Mesenchymal stem cell (in vitro differentiated cells and primary cell): ENCODE results near the gene ZNF821.
A peak's percentile ranks its signal among the peaks of the same experiment; 100 is the strongest.

Source experiments
- DNase-seq: peaks from one replicate; pipeline ENCODE4 v3.0.0-alpha.2; 2013
- H2AFZ ChIP-seq: one replicate; pipeline ENCODE4 v1.6.1; 2013; ENCODE audit warnings: low read depth, mild to moderate bottlenecking, control low read depth, inconsistent platforms, low read length, moderate library complexity
- H2AK5ac ChIP-seq: 2 replicates; pipeline ENCODE4 v1.6.1; 2013; ENCODE audit warnings: low read length, moderate library complexity, mild to moderate bottlenecking, inconsistent platforms; ENCODE audit not compliant: severe bottlenecking
- H2BK120ac ChIP-seq: one replicate; pipeline ENCODE4 v1.6.1; 2013; ENCODE audit warnings: low read depth, mild to moderate bottlenecking, inconsistent platforms, low read length, moderate library complexity
- H2BK12ac ChIP-seq, 2 experiments: one replicate each; pipeline ENCODE4 v1.6.1; 2013; ENCODE audit warnings: inconsistent platforms in 2 of 2, low read length in 2 of 2, mild to moderate bottlenecking in 2 of 2, moderate library complexity in 2 of 2, control low read depth in 1 of 2
- H2BK15ac ChIP-seq: one replicate; pipeline ENCODE4 v1.6.1; 2013; ENCODE audit warnings: mild to moderate bottlenecking, low read depth, inconsistent platforms; ENCODE audit not compliant: poor library complexity, severe bottlenecking
- H2BK5ac ChIP-seq: 2 replicates; pipeline ENCODE4 v1.6.1; 2013; ENCODE audit warnings: low read depth, mild to moderate bottlenecking, low read length, control low read depth, inconsistent platforms; ENCODE audit not compliant: poor library complexity, severe bottlenecking
- H3K14ac ChIP-seq, 2 experiments: one replicate each; pipeline ENCODE4 v1.6.1; 2013; ENCODE audit warnings: inconsistent platforms in 2 of 2, low read length in 2 of 2, control low read depth in 1 of 2, mild to moderate bottlenecking in 1 of 2, moderate library complexity in 1 of 2
- H3K18ac ChIP-seq, 2 experiments: one replicate each; pipeline ENCODE4 v1.6.1; 2013; ENCODE audit warnings: inconsistent platforms in 2 of 2, low read length in 2 of 2, control low read depth in 1 of 2, low read depth in 1 of 2, mild to moderate bottlenecking in 1 of 2
- H3K23ac ChIP-seq, 2 experiments: one replicate each; pipeline ENCODE4 v1.6.1; 2013; ENCODE audit warnings: inconsistent platforms in 2 of 2, low read length in 2 of 2, mild to moderate bottlenecking in 2 of 2, moderate library complexity in 2 of 2, control low read depth in 1 of 2
- H3K27ac ChIP-seq: 2 replicates; pipeline ENCODE4 v1.5.1; 2013; ENCODE audit warnings: mild to moderate bottlenecking, moderate library complexity, low read length, control low read depth, inconsistent platforms; ENCODE audit not compliant: poor library complexity, severe bottlenecking
- H3K27me3 ChIP-seq, 2 experiments: 2 replicates each; pipeline versions ENCODE4 v1.6.1 to v1.7.0; 2013; ENCODE audit warnings: low read length in 2 of 2, mild to moderate bottlenecking in 2 of 2, moderate library complexity in 2 of 2, control low read depth in 1 of 2, inconsistent platforms in 1 of 2; ENCODE audit not compliant: control insufficient read depth in 1 of 2, insufficient read depth in 1 of 2
- H3K36me3 ChIP-seq, 2 experiments: 2 replicates each; pipeline versions ENCODE4 v1.6.1 to v1.7.0; 2013; ENCODE audit warnings: low read length in 2 of 2, control low read depth in 1 of 2, inconsistent platforms in 1 of 2, low read depth in 1 of 2, mild to moderate bottlenecking in 1 of 2; ENCODE audit not compliant: insufficient read depth in 2 of 2, control insufficient read depth in 1 of 2
- H3K4ac ChIP-seq, 2 experiments: one replicate each; pipeline ENCODE4 v1.6.1; 2013; ENCODE audit warnings: inconsistent platforms in 2 of 2, low read length in 2 of 2, mild to moderate bottlenecking in 2 of 2, moderate library complexity in 2 of 2, control low read depth in 1 of 2, low read depth in 1 of 2
- H3K4me1 ChIP-seq: 2 replicates; pipeline ENCODE4 v1.6.1; 2013; ENCODE audit warnings: low read depth, low read length, control low read depth; ENCODE audit not compliant: control insufficient read depth, insufficient read depth
- H3K4me2 ChIP-seq: 2 replicates; pipeline ENCODE4 v1.6.1; 2013; ENCODE audit warnings: low read length, mild to moderate bottlenecking, inconsistent platforms; ENCODE audit not compliant: poor library complexity, severe bottlenecking
- H3K4me3 ChIP-seq, 2 experiments: 2 replicates each; pipeline versions ENCODE4 v1.5.1 to v1.7.0; 2013; ENCODE audit warnings: low read length in 2 of 2, mild to moderate bottlenecking in 2 of 2, control low read depth in 1 of 2, low read depth in 1 of 2; ENCODE audit not compliant: insufficient read depth in 1 of 2
- H3K79me1 ChIP-seq: replicated peaks from 2 replicates; pipeline ENCODE4 v1.6.1; 2013; ENCODE audit warnings: mild to moderate bottlenecking, control low read depth, low read length, inconsistent platforms; ENCODE audit not compliant: poor library complexity, severe bottlenecking
- H3K9ac ChIP-seq: 2 replicates; pipeline ENCODE4 v1.7.0; 2013; ENCODE audit warnings: mild to moderate bottlenecking, low read length, moderate library complexity
- H3K9me3 ChIP-seq: 2 replicates; pipeline ENCODE4 v1.7.0; 2013; ENCODE audit warnings: mild to moderate bottlenecking, low read length; ENCODE audit not compliant: control insufficient read depth
- H4K8ac ChIP-seq: one replicate; pipeline ENCODE4 v1.6.1; 2013; ENCODE audit warnings: inconsistent platforms, mild to moderate bottlenecking, low read length, moderate library complexity
- H4K91ac ChIP-seq: one replicate; pipeline ENCODE4 v1.6.1; 2013; ENCODE audit warnings: mild to moderate bottlenecking, low read length, inconsistent platforms
- WGBS: methylation state at CpG from one replicate; pipeline ENCODE4 v1.1.7; 2013; ENCODE audit warnings: mixed read lengths; 5-methylcytosine and 5-hydroxymethylcytosine counted together

The ZNF821 gene

GRCh38 chr16:71930013-71930563 lies 46.1 kb upstream of the ZNF821 start:
- Histone ChIP-seq H3K9ac (no peak overlapping the region), H2AFZ (no peak overlapping the region), H4K91ac (no peak overlapping the region), H3K27ac (no peak overlapping the region), H3K4ac (no peak overlapping the region), H4K8ac (no peak overlapping the region), H2BK5ac (no peak overlapping the region), H2AK5ac (no peak overlapping the region), H3K27me3 (no peaks in the 10 kb centered on the region), H3K18ac (no peak overlapping the region), H3K4me2 (no peak overlapping the region), H2BK120ac (no peak overlapping the region), H3K14ac (no peak overlapping the region), H3K23ac (no peak overlapping the region), H2BK12ac (no peak overlapping the region), H3K79me1 (peaks cover 12% of the 10 kb centered on the region), H2BK15ac (no peak overlapping the region), H3K4me3 (no peak overlapping the region), H3K9me3 (no peaks in the 10 kb centered on the region), H3K4me1 (peaks cover 19% of the 10 kb centered on the region), H3K36me3 (peaks cover 36 to 82% of the 10 kb centered on the region in 2 experiments)
- no peak for DNase-seq
- WGBS, result 96% methylated on average over 5 of the region's 5 CpGs

- no peak overlapping the region for H2AFZ ChIP-seq
- 2% methylated on average over 2 of the region's 3 CpGs for WGBS
- no peaks in the 10 kb centered on the region for H3K27me3 ChIP-seq
- H3K9me3 ChIP-seq, result no peaks in the 10 kb centered on the region
- H2BK15ac ChIP-seq, result no peak overlapping the region
- H4K91ac ChIP-seq, result no peak overlapping the region
- H3K9ac ChIP-seq, result peak overlapping the region; percentile 44
- no peak overlapping the region for H2BK5ac ChIP-seq
- no peak overlapping the region for H3K4me3 ChIP-seq
- no peak overlapping the region for H4K8ac ChIP-seq
- peaks cover 15% of the 10 kb centered on the region for H3K79me1 ChIP-seq
- H2BK120ac ChIP-seq, result no peak overlapping the region
- no peak overlapping the region for H3K4ac ChIP-seq
- H3K4me2 ChIP-seq, result peak overlapping the region; percentile 3
- H2AK5ac ChIP-seq, result no peak overlapping the region
- peak overlapping the region; percentile 69 for H3K27ac ChIP-seq
- peaks cover 19% of the 10 kb centered on the region for H3K4me1 ChIP-seq
- no peak overlapping the region for H3K14ac ChIP-seq
- H3K23ac ChIP-seq, result no peak overlapping the region
- DNase-seq, result peak; percentile 84
- H2BK12ac ChIP-seq, result no peak overlapping the region
- H3K36me3 ChIP-seq, result peaks cover 35 to 79% of the 10 kb centered on the region in 2 experiments
- no peak overlapping the region for H3K18ac ChIP-seq
Measured at GRCh38 chr16:71929048-71929447, 45.1 kb upstream of the ZNF821 start.

- Histone ChIP-seq H3K79me1 (peaks cover 11% of the 10 kb centered on the region), H2BK12ac (peak overlapping the region in 1 of 2 experiments; percentile 59), H2AFZ (no peak overlapping the region), H3K36me3 (peaks cover 33 to 80% of the 10 kb centered on the region in 2 experiments), H3K27me3 (no peaks in the 10 kb centered on the region), H3K4ac (no peak overlapping the region), H3K4me1 (peaks cover 15% of the 10 kb centered on the region), H3K4me3 (no peak overlapping the region), H3K9ac (peak overlapping the region; percentile 2), H3K9me3 (no peaks in the 10 kb centered on the region), H3K27ac (peak overlapping the region; percentile 62), H4K91ac (no peak overlapping the region), H3K18ac (no peak overlapping the region), H2BK120ac (no peak overlapping the region), H3K14ac (no peak overlapping the region), H3K4me2 (no peak overlapping the region), H2BK15ac (no peak overlapping the region), H2BK5ac (no peak overlapping the region), H4K8ac (no peak overlapping the region), H3K23ac (no peak overlapping the region), H2AK5ac (no peak overlapping the region)
- no peak for DNase-seq
- 38% methylated on average over 5 of the region's 5 CpGs for WGBS
Measured at GRCh38 chr16:71927787-71928186, 43.8 kb upstream of the ZNF821 start.

GRCh38 chr16:71927383-71927782 lies 43.4 kb upstream of the ZNF821 start:
- H3K9ac ChIP-seq, result peak overlapping the region; percentile 56
- H3K4me3 ChIP-seq, result no peak overlapping the region
- no peak overlapping the region for H3K18ac ChIP-seq
- 28% methylated on average over 3 of the region's 3 CpGs for WGBS
- H3K9me3 ChIP-seq, result no peaks in the 10 kb centered on the region
- H2BK12ac ChIP-seq, result no peak overlapping the region
- peaks cover 35 to 84% of the 10 kb centered on the region in 2 experiments for H3K36me3 ChIP-seq
- H2AFZ ChIP-seq, result no peak overlapping the region
- H3K4ac ChIP-seq, result no peak overlapping the region
- no peak overlapping the region for H3K4me2 ChIP-seq
- H2BK5ac ChIP-seq, result no peak overlapping the region
- no peaks in the 10 kb centered on the region for H3K27me3 ChIP-seq
- H3K79me1 ChIP-seq, result peaks cover 11% of the 10 kb centered on the region
- H3K27ac ChIP-seq, result peak overlapping the region; percentile 62
- no peak overlapping the region for H2BK15ac ChIP-seq
- H4K8ac ChIP-seq, result no peak overlapping the region
- H3K23ac ChIP-seq, result no peak overlapping the region
- DNase-seq, result peak; percentile 80
- H2BK120ac ChIP-seq, result no peak overlapping the region
- no peak overlapping the region for H2AK5ac ChIP-seq
- peaks cover 15% of the 10 kb centered on the region for H3K4me1 ChIP-seq
- no peak overlapping the region for H3K14ac ChIP-seq
- no peak overlapping the region for H4K91ac ChIP-seq
